GM12874 (cell line): ENCODE results near the gene FALEC.

Source experiments
- TF ChIP-seq, protein P1 (sequence below): IDR thresholded peaks from 2 replicates; pipeline ENCODE4 v1.5.1; 2011; ENCODE audit warnings: low read depth, mild to moderate bottlenecking, control low read depth, low read length, moderate library complexity; ENCODE audit not compliant: insufficient read depth

The FALEC gene

DNA sequence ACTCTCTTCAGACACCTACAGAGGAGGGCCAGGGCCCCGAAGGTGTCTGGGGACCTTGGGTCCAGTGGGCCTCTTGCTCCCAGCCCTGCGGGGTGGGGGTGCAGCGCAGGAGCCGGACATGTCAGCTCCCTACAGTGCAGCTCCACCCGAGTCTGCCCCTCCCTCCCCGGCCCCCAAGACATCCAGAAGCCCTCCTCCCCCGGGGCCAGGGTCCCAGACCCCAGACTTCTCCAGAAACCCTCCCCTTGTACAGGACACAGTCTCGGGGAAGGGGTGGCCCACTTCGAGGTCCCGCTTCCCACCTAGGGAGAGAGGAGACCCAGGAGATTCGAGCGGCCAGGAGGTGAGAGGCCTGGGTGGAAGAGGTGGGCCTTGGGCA, 37.3 kb downstream of the FALEC start:
- TF ChIP-seq, protein P1, sequence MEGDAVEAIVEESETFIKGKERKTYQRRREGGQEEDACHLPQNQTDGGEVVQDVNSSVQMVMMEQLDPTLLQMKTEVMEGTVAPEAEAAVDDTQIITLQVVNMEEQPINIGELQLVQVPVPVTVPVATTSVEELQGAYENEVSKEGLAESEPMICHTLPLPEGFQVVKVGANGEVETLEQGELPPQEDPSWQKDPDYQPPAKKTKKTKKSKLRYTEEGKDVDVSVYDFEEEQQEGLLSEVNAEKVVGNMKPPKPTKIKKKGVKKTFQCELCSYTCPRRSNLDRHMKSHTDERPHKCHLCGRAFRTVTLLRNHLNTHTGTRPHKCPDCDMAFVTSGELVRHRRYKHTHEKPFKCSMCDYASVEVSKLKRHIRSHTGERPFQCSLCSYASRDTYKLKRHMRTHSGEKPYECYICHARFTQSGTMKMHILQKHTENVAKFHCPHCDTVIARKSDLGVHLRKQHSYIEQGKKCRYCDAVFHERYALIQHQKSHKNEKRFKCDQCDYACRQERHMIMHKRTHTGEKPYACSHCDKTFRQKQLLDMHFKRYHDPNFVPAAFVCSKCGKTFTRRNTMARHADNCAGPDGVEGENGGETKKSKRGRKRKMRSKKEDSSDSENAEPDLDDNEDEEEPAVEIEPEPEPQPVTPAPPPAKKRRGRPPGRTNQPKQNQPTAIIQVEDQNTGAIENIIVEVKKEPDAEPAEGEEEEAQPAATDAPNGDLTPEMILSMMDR, result no peak

DNA sequence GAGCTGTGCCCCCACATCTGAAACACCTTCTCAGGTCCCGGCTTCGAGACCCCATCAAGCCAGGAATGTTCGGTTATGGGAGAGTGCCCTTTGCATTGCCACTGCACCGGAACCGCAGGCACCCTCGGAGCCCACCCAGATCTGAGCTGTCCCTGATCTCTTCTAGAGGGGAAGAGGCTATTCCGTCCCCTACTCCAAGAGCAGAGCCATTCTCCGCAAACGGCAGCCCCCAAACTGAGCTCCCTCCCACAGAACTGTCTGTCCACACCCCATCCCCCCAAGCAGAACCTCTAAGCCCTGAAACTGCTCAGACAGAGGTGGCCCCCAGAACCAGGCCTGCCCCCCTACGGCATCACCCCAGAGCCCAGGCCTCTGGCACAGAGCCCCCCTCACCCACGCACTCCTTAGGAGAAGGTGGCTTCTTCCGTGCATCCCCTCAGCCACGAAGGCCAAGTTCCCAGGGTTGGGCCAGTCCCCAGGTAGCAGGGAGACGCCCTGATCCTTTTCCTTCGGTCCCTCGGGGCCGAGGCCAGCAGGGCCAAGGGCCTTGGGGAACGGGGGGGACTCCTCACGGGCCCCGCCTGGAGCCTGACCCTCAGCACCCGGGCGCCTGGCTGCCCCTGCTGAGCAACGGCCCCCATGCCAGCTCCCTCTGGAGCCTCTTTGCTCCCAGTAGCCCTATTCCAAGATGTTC, 38.0 kb downstream of the FALEC start:
- TF ChIP-seq, protein P1, result no peak

DNA sequence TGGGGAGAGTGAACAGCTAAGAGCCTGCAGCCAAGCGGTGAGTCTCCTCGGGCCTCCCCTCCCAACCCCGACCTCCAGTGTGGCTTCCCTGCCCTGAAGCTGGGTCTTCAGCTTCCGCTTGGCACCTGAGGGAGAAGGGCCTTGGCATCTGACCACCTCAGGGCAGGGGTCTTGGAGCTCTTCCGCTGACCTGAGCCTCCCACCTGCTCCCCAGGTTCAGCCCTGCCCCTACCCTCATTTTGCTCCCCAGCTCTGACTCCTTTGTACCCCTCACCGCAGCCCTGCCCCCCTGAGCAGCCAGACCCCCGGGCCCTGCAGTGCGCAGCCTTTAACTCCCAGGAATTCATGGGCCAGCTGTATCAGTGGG, 38.5 kb downstream of the FALEC start:
- TF ChIP-seq, protein P1, result no peak

DNA sequence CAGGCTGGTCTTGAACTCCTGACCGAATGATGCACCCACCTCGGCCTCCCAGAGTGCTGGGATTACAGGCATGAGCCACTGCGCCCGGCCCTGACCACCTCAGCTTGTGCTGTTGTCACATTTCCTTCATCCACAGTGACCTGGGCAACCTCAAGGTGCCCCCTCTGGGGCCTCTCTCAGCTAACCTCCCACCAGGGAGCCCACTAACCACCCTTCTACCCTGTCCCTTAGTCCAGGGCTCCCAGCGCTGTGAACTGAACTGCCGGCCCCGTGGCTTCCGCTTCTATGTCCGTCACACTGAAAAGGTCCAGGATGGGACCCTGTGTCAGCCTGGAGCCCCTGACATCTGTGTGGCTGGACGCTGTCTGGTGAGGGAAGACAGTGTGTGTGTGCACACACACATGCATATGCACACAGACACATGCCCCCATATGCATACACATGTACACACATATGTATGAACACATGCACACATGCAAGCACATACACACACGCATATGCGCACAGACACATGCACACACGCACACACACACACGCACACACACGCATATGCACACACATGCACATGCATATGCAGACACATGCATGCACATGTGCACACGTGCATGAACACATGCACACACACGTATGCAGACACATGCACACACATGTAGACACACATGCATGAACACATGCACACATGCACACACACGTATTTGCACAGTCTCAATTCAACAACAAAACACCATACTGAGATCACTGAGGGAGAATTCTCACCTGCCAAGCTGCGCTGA, 39.8 kb downstream of the FALEC start:
- TF ChIP-seq, protein P1, result no peak

DNA sequence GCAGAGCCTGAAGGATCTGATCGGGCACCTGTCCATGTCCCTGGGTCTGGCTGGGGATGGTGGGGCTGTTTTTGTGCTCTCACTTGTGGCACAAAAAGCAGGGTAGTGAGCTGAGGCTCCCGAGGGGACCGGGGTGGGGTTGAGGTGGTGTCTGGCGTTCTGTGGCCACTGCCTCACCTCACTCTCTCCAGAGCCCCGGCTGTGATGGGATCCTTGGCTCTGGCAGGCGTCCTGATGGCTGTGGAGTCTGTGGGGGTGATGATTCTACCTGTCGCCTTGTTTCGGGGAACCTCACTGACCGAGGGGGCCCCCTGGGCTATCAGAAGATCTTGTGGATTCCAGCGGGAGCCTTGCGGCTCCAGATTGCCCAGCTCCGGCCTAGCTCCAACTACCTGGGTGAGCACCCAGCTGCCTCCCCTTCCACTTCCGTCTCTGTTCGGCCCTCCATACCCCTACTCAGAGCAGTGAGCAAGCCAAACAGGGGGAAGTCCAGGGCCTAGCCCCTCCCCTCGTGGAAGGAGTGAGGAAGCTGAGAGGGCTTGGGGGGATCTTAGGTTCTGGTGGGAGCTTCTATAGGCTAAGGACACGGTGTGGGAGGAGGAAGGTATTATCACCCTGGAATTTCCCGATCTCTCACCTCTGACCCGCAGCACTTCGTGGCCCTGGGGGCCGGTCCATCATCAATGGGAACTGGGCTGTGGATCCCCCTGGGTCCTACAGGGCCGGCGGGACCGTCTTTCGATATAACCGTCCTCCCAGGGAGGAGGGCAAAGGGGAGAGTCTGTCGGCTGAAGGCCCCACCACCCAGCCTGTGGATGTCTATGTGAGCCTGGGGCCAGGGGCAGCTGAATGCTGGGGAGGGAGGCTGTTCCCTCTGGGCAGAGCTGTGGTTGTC, 40.7 kb downstream of the FALEC start:
- TF ChIP-seq, protein P1, result no peak

DNA sequence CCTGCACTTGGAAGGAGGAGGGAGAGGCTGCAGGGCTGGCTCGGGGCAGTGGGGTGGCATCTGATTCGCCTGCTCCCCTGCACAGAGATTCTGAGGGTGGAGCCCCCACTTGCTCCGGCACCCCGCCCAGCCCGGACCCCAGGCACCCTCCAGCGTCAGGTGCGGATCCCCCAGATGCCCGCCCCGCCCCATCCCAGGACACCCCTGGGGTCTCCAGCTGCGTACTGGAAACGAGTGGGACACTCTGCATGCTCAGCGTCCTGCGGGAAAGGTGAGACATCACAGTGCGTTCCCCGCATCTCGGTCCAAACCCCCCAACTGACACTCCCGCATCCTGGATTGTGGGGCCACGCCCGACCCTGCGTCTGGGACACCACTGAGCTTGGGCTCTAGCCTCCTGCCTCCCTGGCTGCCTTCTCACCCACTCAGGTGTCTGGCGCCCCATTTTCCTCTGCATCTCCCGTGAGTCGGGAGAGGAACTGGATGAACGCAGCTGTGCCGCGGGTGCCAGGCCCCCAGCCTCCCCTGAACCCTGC, 41.6 kb downstream of the FALEC start:
- TF ChIP-seq, protein P1, result no peak

DNA sequence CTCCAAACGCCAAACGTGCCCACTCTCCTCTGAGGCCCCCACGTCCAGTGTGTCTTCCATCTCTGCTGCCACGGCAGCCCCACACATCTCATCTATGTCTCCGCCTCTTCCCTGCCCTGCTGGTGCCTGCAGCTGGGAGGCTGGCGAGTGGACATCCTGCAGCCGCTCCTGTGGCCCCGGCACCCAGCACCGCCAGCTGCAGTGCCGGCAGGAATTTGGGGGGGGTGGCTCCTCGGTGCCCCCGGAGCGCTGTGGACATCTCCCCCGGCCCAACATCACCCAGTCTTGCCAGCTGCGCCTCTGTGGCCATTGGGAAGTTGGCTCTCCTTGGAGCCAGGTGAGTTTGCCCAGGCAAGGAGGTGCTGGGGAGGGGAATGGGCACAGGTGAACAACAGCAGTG, 42.3 kb downstream of the FALEC start:
- TF ChIP-seq, protein P1, result no peak
